GM12874 (cell line): ENCODE data around the gene RAB33A.

ENCODE experiments used
- CTCF ChIP-seq: IDR thresholded peaks from 2 replicates; pipeline ENCODE4 v1.5.1; 2011; ENCODE audit warnings: low read depth, mild to moderate bottlenecking, control low read depth, low read length, moderate library complexity; ENCODE audit not compliant: insufficient read depth

RAB33A gene

GRCh38 chrX:130173190-130173895 lies 1.6 kb downstream of the RAB33A start:
- TF ChIP-seq CTCF, result no peak

- no peak for TF ChIP-seq CTCF
Measured at GRCh38 chrX:130174045-130174704, 2.4 kb downstream of the RAB33A start.

- no peak for TF ChIP-seq CTCF
Measured at GRCh38 chrX:130174937-130175336, 3.2 kb downstream of the RAB33A start.

GRCh38 chrX:130176354-130176776 lies 4.6 kb downstream of the RAB33A start:
- TF ChIP-seq CTCF, result no peak

- no peak for TF ChIP-seq CTCF
Measured at GRCh38 chrX:130176942-130177341, 5.2 kb downstream of the RAB33A start.

- TF ChIP-seq CTCF, result no peak
Measured at GRCh38 chrX:130179170-130179569, 7.4 kb downstream of the RAB33A start.

GRCh38 chrX:130179579-130180215 lies 7.9 kb downstream of the RAB33A start:
- TF ChIP-seq CTCF, result no peak
